CD4-positive, alpha-beta T cell treated with Interleukin-6 for 4 hours (primary cell): ENCODE measurements around the gene TRIM47.

Experiments used
- DNase-seq: peaks from one replicate; pipeline ENCODE4 v3.0.0-alpha.2; 2020; ENCODE audit warnings: mixed read lengths

The TRIM47 gene

DNA sequence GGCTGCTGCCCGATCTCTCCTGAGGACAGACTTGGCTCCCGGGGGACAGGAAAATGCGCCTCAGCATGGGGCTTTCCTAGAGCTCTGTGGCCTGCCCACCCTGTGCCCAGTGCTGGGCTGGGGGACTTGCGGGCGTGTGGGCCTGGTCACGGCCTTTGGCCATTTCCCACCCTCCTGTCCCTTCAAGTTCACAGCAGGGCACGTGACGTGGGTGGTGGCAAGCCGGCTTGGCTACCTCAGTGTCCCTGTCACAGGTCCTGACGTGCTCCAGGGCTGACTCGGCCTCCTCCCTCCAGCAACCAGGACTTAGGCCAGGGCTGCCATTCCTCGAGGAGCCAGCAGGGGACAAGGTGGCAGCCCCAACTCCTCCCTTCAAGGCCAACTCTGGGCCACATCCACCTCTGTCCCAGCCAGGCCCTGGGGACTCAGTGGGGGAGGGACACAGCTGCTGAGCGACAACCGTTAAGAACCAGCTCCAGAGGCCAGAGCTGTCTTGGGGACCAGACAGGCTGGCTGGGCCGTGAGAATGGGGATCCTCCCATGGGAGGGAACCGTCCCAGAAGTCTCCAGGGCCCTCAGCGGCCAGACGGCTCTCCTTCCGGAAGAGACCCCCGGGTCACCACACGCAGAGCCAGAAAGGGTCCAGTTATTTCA is 33.2 kb downstream of the TRIM47 start:
- DNase-seq, result peak; percentile 69

DNA sequence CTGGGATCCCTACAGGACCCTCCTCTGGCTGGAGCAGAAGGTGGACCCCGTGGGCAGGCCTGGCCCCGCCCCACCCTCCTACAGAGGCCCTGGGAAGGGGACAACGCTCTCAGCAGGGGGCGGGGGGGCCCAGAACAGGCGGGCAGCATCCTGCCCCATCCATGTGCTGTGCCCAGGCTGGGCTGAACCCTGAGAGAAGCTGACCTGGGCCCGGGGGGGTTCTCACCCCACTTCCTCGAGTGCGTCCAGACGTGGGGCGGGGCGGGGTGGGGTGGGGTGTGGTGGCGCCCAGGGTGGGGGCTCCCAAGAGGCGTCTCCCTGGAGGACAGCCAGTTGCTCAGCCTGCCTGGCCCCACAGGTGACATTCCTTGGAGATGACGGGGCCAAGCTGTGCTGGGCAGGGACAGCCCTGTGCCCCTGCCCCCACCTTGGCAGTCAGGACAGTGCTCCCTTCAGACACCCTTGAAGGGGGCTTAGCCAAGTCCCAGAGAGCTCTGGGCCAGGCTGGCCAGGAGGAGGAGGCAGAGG is 33.8 kb downstream of the TRIM47 start:
- DNase-seq, result peak; percentile 43

DNA sequence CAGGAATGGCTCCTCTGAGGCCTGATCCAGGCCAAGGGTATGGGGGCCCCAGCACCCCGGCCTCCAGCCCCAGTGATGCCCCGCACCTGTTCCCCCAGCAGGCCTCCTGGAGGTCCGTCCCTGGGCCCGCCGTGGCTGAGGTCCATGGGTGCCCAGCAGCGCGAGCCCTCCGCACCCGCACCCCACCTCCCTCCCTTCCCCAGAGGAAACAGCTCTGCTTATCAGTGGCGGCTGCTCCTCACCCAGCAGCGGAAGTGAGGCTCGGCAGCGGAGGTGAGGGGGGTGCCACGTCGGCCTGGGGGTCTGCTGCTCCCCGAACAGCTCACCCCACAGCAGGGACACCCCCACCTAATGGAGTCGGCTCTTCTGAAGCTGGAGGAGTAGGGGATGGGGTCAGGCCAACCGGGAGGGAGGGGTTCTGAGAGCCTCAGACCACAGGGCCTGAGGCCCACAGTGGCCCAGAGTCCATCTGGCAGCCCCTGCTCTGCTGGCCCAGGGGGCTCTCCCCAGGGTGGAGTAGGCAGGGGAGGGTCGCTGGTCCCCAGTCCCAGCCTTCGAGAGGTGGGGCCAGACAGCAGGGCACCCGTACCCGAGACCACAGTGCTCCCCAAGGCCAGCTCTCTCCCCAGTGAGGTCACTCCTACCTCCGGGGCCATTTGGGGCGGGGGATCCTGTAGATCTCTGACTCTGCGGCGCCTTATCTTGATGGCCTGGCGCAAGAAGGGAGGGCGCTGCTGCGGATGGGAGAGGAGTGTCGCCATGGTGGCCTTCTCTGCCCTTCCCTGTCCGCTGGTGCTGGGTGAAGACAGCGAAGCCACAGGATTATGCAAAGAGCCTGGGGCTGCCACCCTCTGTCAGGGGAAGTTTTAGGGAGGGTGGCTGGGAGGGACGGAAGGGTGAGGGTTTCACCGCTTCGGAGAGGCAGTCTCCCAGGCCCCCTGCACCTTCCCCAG is 34.5 kb downstream of the TRIM47 start, which contains the start of gene UNC13D:
UNC13D (minus strand) TSS at position 828 of the 953 bp plus-strand sequence; CDS start at position 761, 67 bp downstream.
- DNase-seq, result peak; percentile 78

- peak; percentile 54 for DNase-seq
Measured at GRCh38 chr17:75842963-75843576, 35.3 kb downstream of the TRIM47 start.

GRCh38 chr17:75842411-75842810 is 36.0 kb downstream of the TRIM47 start:
- DNase-seq, result no peak

- DNase-seq, result no peak
Measured at GRCh38 chr17:75840799-75841164, 37.6 kb downstream of the TRIM47 start.

DNA sequence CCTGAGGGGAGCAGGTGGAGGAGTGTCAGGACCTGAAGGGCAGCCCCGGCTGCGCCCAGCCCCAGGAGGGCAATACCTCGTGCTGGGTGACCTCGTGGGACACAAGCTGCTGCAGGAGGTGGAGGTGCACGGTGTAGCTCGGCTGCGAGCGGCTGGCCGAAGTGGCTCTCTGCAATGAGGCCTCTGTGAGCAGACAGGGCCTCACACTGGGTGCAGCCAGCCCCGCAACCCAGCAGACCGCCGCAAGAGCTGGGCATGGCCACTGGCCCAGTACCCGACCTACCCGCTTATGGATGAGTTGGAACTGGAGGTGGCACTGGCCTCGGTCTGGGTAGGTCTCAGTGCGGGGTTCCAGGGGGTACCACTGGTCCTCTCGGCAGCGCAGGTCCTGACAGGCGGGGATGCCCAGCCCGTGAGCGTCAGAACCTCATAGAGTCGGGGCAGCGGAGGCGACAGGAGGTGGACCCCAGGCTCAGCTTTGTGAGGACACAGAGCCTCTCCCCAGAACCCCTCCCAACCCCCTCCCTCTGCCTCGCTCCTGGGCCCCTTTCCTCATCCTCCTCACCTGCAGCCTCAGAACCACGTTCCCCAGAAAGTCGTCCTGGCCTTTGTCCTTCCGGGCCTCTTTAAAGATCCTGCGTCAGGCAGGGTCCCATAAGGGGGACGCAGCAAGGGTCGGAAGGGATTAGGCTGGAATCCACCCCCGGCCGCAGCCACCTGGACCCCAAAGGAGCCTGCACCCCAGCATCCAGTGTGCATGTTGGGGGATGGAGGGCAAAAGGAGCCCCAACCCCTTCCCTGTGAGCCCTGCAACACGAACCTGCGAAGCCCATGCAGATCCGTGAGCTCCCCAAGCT is 38.2 kb downstream of the TRIM47 start:
- DNase-seq, result no peak

DNA sequence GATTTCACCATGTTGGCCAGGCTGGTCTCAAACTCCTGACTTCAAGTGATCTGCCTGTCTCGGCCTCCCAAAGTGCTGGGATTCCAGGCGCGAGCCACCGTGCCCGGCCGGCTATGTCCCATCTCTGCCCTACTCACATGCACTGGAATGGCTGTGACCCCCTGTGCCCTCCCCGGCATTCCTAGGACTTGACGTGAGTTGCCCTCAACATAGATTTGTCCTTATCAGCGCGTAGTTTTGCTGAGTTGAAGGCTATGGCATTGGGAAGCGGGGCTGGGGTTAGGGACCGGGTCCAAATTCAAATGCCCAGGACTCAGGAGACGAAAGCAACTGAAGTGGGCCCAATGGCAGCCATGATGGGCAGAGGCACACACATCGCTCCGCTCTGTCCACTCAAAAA is 40.0 kb downstream of the TRIM47 start:
- no peak for DNase-seq

GRCh38 chr17:75837899-75838298 is 40.5 kb downstream of the TRIM47 start:
- DNase-seq, result no peak

- DNase-seq, result no peak
Measured at GRCh38 chr17:75836605-75837004, 41.8 kb downstream of the TRIM47 start.

DNA sequence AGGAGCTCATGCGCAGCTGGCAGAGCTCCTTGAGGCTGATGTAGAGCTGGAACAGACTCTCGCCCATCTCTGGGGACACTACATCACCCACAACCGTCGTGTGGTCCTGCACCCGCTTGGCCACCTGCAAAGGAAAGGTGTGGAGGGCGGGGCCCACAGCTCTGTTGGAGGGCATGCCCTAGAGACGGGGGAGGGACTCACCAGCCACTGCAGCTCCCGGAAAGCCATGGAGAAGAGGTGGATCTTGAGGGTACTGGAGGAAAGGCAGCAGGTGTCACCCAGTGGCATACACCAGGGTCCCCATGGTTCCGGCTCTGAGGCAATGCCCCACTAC is 42.8 kb downstream of the TRIM47 start:
- no peak for DNase-seq

GRCh38 chr17:75834928-75835653 is 43.3 kb downstream of the TRIM47 start:
- DNase-seq, result no peak

GRCh38 chr17:75834279-75834920 is 44.0 kb downstream of the TRIM47 start:
- no peak for DNase-seq

GRCh38 chr17:75832652-75833400 is 45.6 kb downstream of the TRIM47 start:
- peak; percentile 50 for DNase-seq

- peak; percentile 54 for DNase-seq
Measured at GRCh38 chr17:75832164-75832651, 46.2 kb downstream of the TRIM47 start.

DNA sequence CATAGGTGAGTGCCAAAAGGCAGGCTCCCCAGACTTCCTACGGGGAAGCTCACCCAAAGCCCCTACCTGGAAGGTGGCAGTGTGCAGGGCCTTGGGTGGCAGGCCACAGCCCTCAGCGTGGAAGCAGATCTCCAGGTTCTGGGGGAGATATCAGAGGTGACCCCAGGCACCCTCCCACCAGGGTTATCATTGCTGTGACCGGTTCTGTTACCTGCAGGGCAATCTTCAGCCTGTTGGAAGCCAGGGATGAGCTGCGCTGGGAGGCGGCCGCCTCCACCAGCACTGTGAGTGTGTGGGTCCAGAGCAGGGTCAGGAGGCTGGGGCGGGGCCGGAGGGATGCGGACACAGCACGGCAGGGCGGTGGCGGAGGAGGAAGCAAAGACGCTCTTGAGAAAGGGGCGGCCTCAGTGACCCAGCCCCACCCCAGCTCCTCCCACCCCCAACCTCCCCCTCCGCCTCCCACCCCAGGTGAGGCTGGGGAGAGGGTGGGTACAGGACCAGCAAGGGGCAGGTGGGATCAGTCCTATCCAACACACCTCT is 47.3 kb downstream of the TRIM47 start:
- no peak for DNase-seq

DNA sequence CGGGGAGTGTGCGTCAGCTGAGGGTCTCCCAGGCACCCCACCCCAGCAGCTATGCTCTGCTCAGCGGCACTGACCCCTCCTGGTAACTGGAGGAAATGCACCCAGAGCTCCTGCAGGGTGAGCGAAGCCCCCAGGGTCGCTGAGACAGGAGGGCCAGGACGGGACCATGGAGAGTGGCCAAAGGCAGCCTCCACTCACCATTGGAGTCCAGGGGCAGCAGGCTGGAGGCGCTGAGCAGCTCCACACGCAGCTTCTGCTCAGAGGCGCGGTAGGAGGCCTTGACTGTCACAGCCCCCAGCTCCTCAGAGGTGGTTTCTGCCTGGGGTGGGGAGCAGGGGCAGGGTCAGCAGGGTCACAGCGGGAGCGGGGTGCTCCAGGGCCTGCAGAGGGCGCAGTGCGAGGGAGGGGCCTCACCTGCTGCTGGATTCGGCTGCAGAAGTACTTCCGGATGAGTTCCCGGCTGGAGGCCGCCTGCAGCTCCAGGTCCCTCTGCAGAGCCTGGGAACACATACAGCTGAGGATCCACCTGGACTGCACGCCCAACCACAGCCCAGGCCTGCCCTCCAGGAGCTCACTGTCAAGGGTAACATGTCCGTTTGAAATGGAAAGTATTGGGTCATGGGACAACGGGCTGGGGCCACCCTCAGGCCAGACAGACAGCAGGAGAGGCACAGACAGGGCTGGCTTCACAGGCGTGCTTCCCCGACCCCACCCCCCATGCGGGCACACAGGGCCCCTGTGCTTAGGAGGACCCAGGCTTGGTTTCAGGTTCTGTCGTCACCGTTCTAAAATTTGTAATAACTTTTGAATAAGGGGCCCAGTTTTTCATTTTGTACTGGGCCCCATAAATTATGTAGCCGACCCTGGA is 48.0 kb downstream of the TRIM47 start:
- DNase-seq, result peak; percentile 51

GRCh38 chr17:75829747-75830146 is 48.6 kb downstream of the TRIM47 start:
- DNase-seq, result no peak

DNA sequence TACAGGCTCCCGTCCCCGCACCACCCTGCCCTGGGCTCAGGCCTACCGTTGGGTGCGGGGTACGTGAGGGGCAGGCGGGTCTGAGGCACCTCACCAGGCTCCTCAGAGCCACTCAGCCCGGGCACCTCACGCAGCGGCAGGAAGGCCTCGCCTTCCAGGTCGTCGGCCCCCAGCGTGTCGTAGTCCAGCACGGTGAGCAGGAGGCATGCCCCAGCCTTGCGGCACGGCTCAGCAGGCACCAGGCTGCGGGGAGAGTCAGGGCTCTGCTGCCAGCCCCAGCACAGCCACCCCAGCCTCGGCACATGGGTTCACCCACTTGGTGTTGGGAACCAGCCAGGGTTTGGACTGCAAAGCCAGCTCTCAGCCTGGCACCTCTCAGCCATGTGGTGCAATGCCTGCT is 49.6 kb downstream of the TRIM47 start:
- no peak for DNase-seq
